Stomach smooth muscle (tissue), 2 donors: ENCODE measurements around the gene CAPSL.

Experiments
- H3K27ac ChIP-seq: one replicate; pipeline ENCODE4 v1.7.0; 2013; ENCODE audit warnings: mild to moderate bottlenecking, low read length, inconsistent platforms
- H3K27me3 ChIP-seq, 2 donors: one replicate each; pipeline ENCODE4 v1.7.0; 2013; ENCODE audit warnings: low read length in 2 of 2; ENCODE audit not compliant: insufficient read depth in 2 of 2, control insufficient read depth in 1 of 2
- H3K36me3 ChIP-seq, 2 donors: one replicate each; pipeline ENCODE4 v1.7.0; 2013; ENCODE audit warnings: low read length in 2 of 2; ENCODE audit not compliant: control insufficient read depth in 2 of 2, insufficient read depth in 2 of 2
- H3K4me1 ChIP-seq: one replicate; pipeline ENCODE4 v1.7.0; 2013; ENCODE audit warnings: low read length; ENCODE audit not compliant: control insufficient read depth, insufficient read depth
- H3K4me3 ChIP-seq, 2 donors: one replicate each; pipeline ENCODE4 v1.7.0; 2013; ENCODE audit warnings: low read length in 2 of 2
- H3K9ac ChIP-seq, 2 donors: one replicate each; pipeline ENCODE4 v1.7.0; 2013; ENCODE audit warnings: low read length in 2 of 2, mild to moderate bottlenecking in 1 of 2
- H3K9me3 ChIP-seq, 2 donors: one replicate each; pipeline ENCODE4 v1.7.0; 2013; ENCODE audit warnings: low read length in 2 of 2; ENCODE audit not compliant: control insufficient read depth in 2 of 2
- donor health status: healthy.
- donor health status: Pancreatic carcinoma.

CAPSL gene

GRCh38 chr5:35890021-35891020 lies 48.1 kb downstream of the CAPSL start:
- no peaks in the 10 kb centered on the region for H3K9me3 ChIP-seq
- H3K36me3 ChIP-seq = no peaks in the 10 kb centered on the region
- no peaks in the 10 kb centered on the region for H3K27me3 ChIP-seq
- H3K4me3 ChIP-seq = no peak overlapping the region
- no peaks in the 10 kb centered on the region for H3K4me1 ChIP-seq
- no peak overlapping the region for H3K9ac ChIP-seq
- H3K27ac ChIP-seq = no peak overlapping the region

GRCh38 chr5:35887321-35888100 lies 50.9 kb downstream of the CAPSL start:
- no peak overlapping the region for H3K27ac ChIP-seq
- no peak overlapping the region for H3K9ac ChIP-seq
- no peaks in the 10 kb centered on the region for H3K9me3 ChIP-seq
- no peak overlapping the region for H3K4me3 ChIP-seq
- no peaks in the 10 kb centered on the region for H3K36me3 ChIP-seq
- H3K27me3 ChIP-seq = no peaks in the 10 kb centered on the region
- no peaks in the 10 kb centered on the region for H3K4me1 ChIP-seq

- no peak overlapping the region for H3K27ac ChIP-seq
- no peak overlapping the region for H3K9ac ChIP-seq
- H3K9me3 ChIP-seq = no peaks in the 10 kb centered on the region
- H3K4me1 ChIP-seq = no peaks in the 10 kb centered on the region
- H3K27me3 ChIP-seq = no peaks in the 10 kb centered on the region
- no peaks in the 10 kb centered on the region for H3K36me3 ChIP-seq
- H3K4me3 ChIP-seq = no peak overlapping the region
Measured at GRCh38 chr5:35886381-35886780, 52.0 kb downstream of the CAPSL start.

GRCh38 chr5:35884773-35885172 lies 53.6 kb downstream of the CAPSL start:
- no peak overlapping the region for H3K4me3 ChIP-seq
- H3K4me1 ChIP-seq = no peaks in the 10 kb centered on the region
- H3K27me3 ChIP-seq = no peaks in the 10 kb centered on the region
- no peak overlapping the region for H3K9ac ChIP-seq
- no peaks in the 10 kb centered on the region for H3K36me3 ChIP-seq
- no peak overlapping the region for H3K27ac ChIP-seq
- no peaks in the 10 kb centered on the region for H3K9me3 ChIP-seq

- Histone ChIP-seq H3K36me3 (no peaks in the 10 kb centered on the region), H3K27me3 (no peaks in the 10 kb centered on the region), H3K4me3 (no peak overlapping the region), H3K9ac (no peak overlapping the region), H3K27ac (no peak overlapping the region), H3K9me3 (no peaks in the 10 kb centered on the region), H3K4me1 (no peaks in the 10 kb centered on the region)
Measured at GRCh38 chr5:35884191-35884769, 54.1 kb downstream of the CAPSL start.

- no peaks in the 10 kb centered on the region for H3K4me1 ChIP-seq
- H3K36me3 ChIP-seq = no peaks in the 10 kb centered on the region
- H3K9me3 ChIP-seq = no peaks in the 10 kb centered on the region
- no peak overlapping the region for H3K4me3 ChIP-seq
- H3K27me3 ChIP-seq = no peaks in the 10 kb centered on the region
- H3K27ac ChIP-seq = no peak overlapping the region
- H3K9ac ChIP-seq = no peak overlapping the region
Measured at GRCh38 chr5:35881758-35882157, 56.7 kb downstream of the CAPSL start.

GRCh38 chr5:35880156-35880555 lies 58.3 kb downstream of the CAPSL start:
- Histone ChIP-seq H3K27me3 (peaks cover 0 to 2% of the 10 kb centered on the region in 2 donors), H3K27ac (no peak overlapping the region), H3K4me3 (no peak overlapping the region), H3K4me1 (no peaks in the 10 kb centered on the region), H3K36me3 (no peaks in the 10 kb centered on the region), H3K9ac (no peak overlapping the region), H3K9me3 (no peaks in the 10 kb centered on the region)

GRCh38 chr5:35879649-35880048 lies 58.8 kb downstream of the CAPSL start:
- no peaks in the 10 kb centered on the region for H3K36me3 ChIP-seq
- H3K27me3 ChIP-seq = peaks cover 0 to 2% of the 10 kb centered on the region in 2 donors
- no peak overlapping the region for H3K9ac ChIP-seq
- no peaks in the 10 kb centered on the region for H3K9me3 ChIP-seq
- H3K4me3 ChIP-seq = no peak overlapping the region
- H3K4me1 ChIP-seq = no peaks in the 10 kb centered on the region
- no peak overlapping the region for H3K27ac ChIP-seq

GRCh38 chr5:35879096-35879495 lies 59.3 kb downstream of the CAPSL start:
- Histone ChIP-seq H3K4me1 (no peaks in the 10 kb centered on the region), H3K9ac (no peak overlapping the region), H3K36me3 (no peaks in the 10 kb centered on the region), H3K9me3 (no peaks in the 10 kb centered on the region), H3K27me3 (peaks cover 0 to 2% of the 10 kb centered on the region in 2 donors), H3K4me3 (no peak overlapping the region), H3K27ac (no peak overlapping the region)

GRCh38 chr5:35878079-35878478 lies 60.3 kb downstream of the CAPSL start:
- Histone ChIP-seq H3K36me3 (no peaks in the 10 kb centered on the region), H3K4me3 (no peak overlapping the region), H3K9me3 (no peaks in the 10 kb centered on the region), H3K4me1 (no peaks in the 10 kb centered on the region), H3K27ac (no peak overlapping the region), H3K9ac (no peak overlapping the region), H3K27me3 (peaks cover 0 to 2% of the 10 kb centered on the region in 2 donors)
